Spinal cord (tissue), 10 donors: ENCODE data around the gene BET1. TPM values are rescaled to one million over a fixed set of nuclear protein-coding genes. Genes with fewer than 3 reads are reported as not detected.

Experiments used
- DNase-seq, 6 donors: peaks; one replicate each; pipeline versions ENCODE4 v3.0.0 to v3.0.0-alpha.2; 2013 to 2015; ENCODE audit warnings: low spot score in 6 of 6, low read depth in 4 of 6
- H3K27ac ChIP-seq: one replicate; pipeline ENCODE4 v1.5.1; 2013; ENCODE audit warnings: low read depth, low read length, control low read depth
- H3K27me3 ChIP-seq: one replicate; pipeline ENCODE4 v1.6.1; 2013; ENCODE audit warnings: low read length; ENCODE audit not compliant: control insufficient read depth, insufficient read depth
- H3K36me3 ChIP-seq: one replicate; pipeline ENCODE4 v1.6.1; 2013; ENCODE audit warnings: low read length; ENCODE audit not compliant: control insufficient read depth, insufficient read depth
- H3K4me1 ChIP-seq: one replicate; pipeline ENCODE4 v1.6.1; 2013; ENCODE audit warnings: low read length; ENCODE audit not compliant: control insufficient read depth, insufficient read depth
- H3K4me3 ChIP-seq: one replicate; pipeline ENCODE4 v1.5.1; 2013; ENCODE audit warnings: low read depth, low read length, control low read depth
- H3K9me3 ChIP-seq: one replicate; pipeline ENCODE4 v1.6.1; 2013; ENCODE audit warnings: low read length; ENCODE audit not compliant: control insufficient read depth, insufficient read depth
- WGBS: methylation state at CpG from one replicate; pipeline ENCODE4 v1.1.5; 2013; ENCODE audit warnings: missing lambda C conversion rate; ENCODE audit not compliant: insufficient coverage; 5-methylcytosine and 5-hydroxymethylcytosine counted together
- polyA plus RNA-seq, 2 donors: library from polyadenylated mRNA; unstranded; fragments of 120-200 nt; gene quantifications; one replicate each; pipeline ENCODE4 v1.2.1, GENCODE V29; 2013; ENCODE audit not compliant: insufficient read length in 2 of 2
- total RNA-seq, 2 donors: library from RNA; depleted of rRNA in 1 of 2; stranded (reverse); fragments of 120-200 nt in 1 of 2; fragments of >200 nt in 1 of 2; gene quantifications; one replicate each; pipeline versions ENCODE4 v1.2.3 to v1.2.4, GENCODE V29; 2013 to 2014
- donor health status: healthy.

BET1 gene
- total and polyA plus RNA-seq, 4 donors, result 24.0 to 40.9 (median 28.3) TPM

- no peak overlapping the region for H3K4me3 ChIP-seq
- no peak for DNase-seq
- WGBS, result 78% methylated on average over 1 of the region's 1 CpG
- no peak overlapping the region for H3K27ac ChIP-seq
- H3K4me1 ChIP-seq, result no peaks in the 10 kb centered on the region
- H3K9me3 ChIP-seq, result no peaks in the 10 kb centered on the region
- no peaks in the 10 kb centered on the region for H3K36me3 ChIP-seq
- no peaks in the 10 kb centered on the region for H3K27me3 ChIP-seq
These were observed 56.0 kb downstream of the BET1 start for GRCh38 chr7:93948106-93948505.

GRCh38 chr7:93945756-93946535 is 58.2 kb downstream of the BET1 start:
- Histone ChIP-seq H3K4me1 (no peaks in the 10 kb centered on the region), H3K27me3 (no peaks in the 10 kb centered on the region), H3K4me3 (no peak overlapping the region), H3K9me3 (no peaks in the 10 kb centered on the region), H3K36me3 (no peaks in the 10 kb centered on the region), H3K27ac (no peak overlapping the region)
- no peak for DNase-seq
- 84% methylated on average over 5 of the region's 5 CpGs for whole genome bisulfite sequencing

- Histone ChIP-seq H3K4me1 (no peaks in the 10 kb centered on the region), H3K27ac (peak overlapping the region; percentile 47), H3K27me3 (no peaks in the 10 kb centered on the region), H3K36me3 (no peaks in the 10 kb centered on the region), H3K9me3 (no peaks in the 10 kb centered on the region), H3K4me3 (no peak overlapping the region)
- WGBS, result no CpG with 5 or more reads among the region's 3 CpGs
- no peak for DNase-seq
These were observed 59.1 kb downstream of the BET1 start for GRCh38 chr7:93945083-93945482.

GRCh38 chr7:93944673-93945072 is 59.5 kb downstream of the BET1 start:
- Histone ChIP-seq H3K27me3 (no peaks in the 10 kb centered on the region), H3K4me3 (no peak overlapping the region), H3K4me1 (no peaks in the 10 kb centered on the region), H3K36me3 (no peaks in the 10 kb centered on the region), H3K9me3 (no peaks in the 10 kb centered on the region), H3K27ac (peak overlapping the region; percentile 43)
- no CpG with 5 or more reads among the region's 1 CpG for WGBS
- peak in 1 of 6 donors; percentile 8 for DNase-seq

- no peaks in the 10 kb centered on the region for H3K4me1 ChIP-seq
- H3K4me3 ChIP-seq, result no peak overlapping the region
- H3K36me3 ChIP-seq, result no peaks in the 10 kb centered on the region
- no peaks in the 10 kb centered on the region for H3K9me3 ChIP-seq
- peak overlapping the region; percentile 43 for H3K27ac ChIP-seq
- 83% methylated on average over 1 of the region's 4 CpGs for WGBS
- no peaks in the 10 kb centered on the region for H3K27me3 ChIP-seq
- no peak for DNase-seq
These were observed 60.2 kb downstream of the BET1 start for GRCh38 chr7:93943816-93944540.

Other genes with a start within 250 kb of the BET1 start
- gene TFPI2, start 113.6 kb downstream of the BET1 start, total RNA-seq, result 1 to 10 TPM; 5.4 to 8.9 TPM
- gene TFPI2, start 113.6 kb downstream of the BET1 start, polyA plus RNA-seq, result 1 to 10 TPM; 3.6 to 6.2 TPM
- gene GNGT1, start 97.8 kb downstream of the BET1 start, total RNA-seq, result not detected
- not detected for gene GNGT1, start 97.8 kb downstream of the BET1 start, polyA plus RNA-seq
- 10 to 100 TPM; 13.4 to 39.1 TPM for gene GNG11, start 82.6 kb downstream of the BET1 start, total RNA-seq
- gene GNG11, start 82.6 kb downstream of the BET1 start, polyA plus RNA-seq, result 10 to 100 TPM; 14.6 to 14.9 TPM